HG03469 (cell line): Measurements from ENCODE around the gene PHF2.

Experiments
- ATAC-seq: cut with Tn5 transposase; IDR thresholded peaks from one replicate; pipeline ENCODE4 v1.9.1; 2021; ENCODE audit warnings: mild to moderate bottlenecking, moderate library complexity, moderate number of reproducible peaks; ENCODE audit not compliant: unreplicated experiment

The PHF2 gene

DNA sequence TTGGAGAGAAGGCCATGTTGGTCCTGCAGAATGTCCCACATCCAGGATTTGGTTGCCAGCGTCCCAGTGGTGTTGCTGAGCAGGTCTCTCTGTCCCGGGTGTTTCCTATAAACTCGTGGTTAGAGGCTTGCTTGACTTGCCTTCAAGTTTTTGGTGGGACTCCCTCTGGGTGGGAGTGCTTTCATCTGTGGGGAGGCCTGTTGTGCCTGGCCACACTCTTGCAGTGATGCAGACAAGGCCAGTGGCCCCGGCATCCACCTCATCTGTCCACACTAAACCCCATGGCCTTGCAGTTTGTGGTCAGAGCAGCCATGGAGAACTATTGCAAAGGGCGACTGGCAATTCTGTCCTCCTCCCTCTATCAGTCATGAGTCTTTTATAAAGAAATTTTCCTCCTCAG is 71.8 kb downstream of the PHF2 start:
- no peak for ATAC-seq

DNA sequence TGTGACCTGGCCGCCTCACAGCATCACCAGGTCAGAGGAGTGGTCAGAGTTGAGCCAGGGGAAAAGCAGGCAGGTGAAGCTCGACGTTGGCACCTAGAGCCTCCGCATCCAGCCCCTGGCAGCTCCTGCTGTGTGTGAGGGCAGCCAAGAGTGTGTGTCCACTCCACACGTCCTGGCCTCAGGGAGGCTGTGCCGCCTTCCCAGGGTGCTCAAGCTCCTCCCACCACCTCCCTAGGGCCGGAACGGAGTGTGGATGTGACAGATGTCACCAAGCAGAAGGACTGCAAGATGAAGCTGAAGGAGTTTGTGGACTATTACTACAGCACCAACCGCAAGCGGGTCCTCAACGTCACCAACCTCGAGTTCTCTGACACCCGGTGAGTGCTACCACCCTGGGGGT is 72.5 kb downstream of the PHF2 start:
- ATAC-seq, result no peak

DNA sequence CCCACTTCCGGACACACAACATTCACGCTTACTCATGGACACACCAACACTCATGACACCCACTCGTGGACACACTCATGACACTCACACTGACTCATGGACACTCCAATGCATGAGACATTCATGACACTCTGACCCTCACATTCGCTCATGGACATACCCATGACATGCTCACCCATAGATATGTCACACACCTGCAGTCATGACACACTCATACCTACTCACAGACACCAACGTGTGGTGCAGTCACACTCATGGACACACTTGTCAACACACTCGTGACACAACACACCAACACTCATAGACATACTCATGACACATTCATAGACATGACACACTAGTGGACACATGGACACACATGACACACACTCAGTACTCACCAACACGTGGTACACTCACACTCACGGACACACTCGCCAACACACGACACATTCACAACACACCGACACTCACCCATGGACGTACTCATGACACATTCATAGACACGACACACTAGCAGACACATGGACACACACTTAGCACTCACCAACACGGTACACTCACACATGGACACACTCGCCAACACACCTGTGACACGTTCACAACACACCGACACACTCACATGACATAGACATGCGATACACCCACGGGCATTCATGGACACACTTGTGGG is 73.4 kb downstream of the PHF2 start:
- no peak for ATAC-seq

DNA sequence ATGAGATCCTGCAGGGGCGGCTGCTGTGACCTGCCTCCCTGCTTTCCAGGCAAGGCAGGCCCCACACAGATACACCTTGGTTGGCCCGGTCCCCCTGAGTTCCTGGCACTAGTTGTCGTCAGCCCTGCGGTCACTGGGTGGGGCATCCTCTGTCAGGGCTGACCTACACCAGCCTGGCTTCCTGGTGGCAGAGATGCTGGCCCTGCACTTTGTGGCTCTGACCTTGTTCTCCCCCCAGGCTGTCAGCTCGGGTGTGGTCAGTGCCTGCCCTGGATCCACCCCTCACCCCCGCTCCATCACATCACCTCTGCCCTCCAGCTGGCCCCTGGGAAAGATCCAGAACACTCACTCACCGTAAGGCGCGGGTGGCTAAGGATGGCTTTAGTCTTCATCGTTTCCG is 74.1 kb downstream of the PHF2 start:
- ATAC-seq, result no peak

DNA sequence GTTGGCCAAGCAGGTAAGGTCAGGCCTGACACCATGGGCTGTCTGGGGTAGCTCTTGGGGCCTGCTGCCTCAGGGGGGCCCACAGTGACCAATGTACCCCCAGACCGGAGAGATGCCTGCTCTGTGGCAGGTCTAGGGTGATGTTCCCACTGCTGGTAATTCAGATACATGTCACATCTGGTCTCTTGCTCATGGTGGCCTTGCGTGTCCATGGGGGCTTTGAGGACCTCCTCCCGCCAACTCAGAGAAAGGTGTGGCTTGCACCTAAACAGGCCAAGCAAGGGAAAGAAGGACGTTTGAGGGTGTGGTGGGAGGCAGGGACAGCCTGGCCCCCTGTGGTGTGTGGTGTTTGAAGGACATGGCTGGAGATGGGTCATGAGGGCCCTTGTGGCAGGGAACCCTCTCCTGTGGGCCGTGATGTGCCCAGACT is 75.2 kb downstream of the PHF2 start:
- ATAC-seq, result no peak

DNA sequence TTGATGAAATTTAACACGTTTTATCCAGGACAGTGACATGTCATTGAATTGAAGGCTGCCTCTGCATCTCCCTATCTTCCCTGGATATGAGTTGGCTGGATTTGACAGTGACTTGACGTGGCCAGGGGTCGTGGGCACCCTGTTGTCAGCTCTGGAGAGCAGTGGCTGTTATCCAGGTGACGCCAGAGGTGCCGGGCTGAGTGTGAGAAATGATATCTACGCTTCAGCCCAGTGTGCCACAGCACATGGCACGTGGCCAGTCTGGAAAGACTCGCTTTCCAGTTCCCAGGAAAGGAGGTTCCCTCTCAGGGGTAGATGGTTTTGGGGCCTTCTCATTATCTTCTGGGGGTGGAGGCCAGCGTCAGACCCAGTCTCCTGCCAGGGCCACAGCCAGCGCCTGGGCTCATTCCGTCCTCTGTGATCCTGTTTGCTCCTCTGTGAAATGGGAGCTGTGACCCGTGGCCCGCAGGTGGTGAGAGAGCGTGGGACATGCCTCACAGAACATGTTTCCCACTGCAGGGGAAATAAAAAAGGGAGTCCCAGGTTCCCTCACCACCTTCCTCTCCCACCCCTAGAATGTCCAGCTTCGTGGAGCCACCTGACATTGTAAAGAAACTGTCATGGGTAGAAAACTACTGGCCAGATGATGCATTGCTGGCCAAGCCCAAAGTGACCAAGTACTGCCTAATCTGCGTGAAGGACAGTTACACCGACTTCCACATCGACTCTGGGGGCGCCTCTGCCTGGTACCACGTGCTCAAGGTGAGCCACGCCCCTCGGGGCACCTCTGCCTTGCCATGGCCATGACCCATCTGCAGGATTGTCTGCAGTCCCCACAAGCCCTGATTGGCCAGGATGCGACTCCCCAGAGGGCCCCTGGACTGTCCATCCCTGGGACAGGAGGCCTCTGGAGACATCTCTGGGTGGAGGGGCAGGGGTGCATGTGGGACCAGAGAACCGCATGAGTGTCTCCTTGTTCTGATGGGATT is 76.5 kb downstream of the PHF2 start:
- no peak for ATAC-seq

DNA sequence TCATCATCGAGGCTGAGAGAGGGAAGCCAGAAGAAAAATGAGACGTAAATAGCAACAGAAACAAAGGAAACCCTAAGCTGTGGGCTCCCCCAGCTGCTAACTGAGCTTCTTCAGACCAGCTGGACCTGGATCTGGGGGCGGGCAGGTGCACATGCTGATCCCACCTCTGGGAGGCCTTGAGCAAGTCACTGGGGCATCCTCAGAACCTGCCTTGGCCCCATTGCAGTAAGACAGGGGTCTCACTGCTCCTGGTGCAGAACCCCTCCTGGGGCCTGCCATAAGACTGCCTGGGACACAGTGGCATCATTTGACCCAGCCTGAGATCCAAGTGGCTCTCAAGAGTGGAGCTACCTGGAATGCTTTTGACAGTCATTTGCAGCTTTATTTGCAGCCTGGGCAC is 77.4 kb downstream of the PHF2 start:
- ATAC-seq, result no peak

DNA sequence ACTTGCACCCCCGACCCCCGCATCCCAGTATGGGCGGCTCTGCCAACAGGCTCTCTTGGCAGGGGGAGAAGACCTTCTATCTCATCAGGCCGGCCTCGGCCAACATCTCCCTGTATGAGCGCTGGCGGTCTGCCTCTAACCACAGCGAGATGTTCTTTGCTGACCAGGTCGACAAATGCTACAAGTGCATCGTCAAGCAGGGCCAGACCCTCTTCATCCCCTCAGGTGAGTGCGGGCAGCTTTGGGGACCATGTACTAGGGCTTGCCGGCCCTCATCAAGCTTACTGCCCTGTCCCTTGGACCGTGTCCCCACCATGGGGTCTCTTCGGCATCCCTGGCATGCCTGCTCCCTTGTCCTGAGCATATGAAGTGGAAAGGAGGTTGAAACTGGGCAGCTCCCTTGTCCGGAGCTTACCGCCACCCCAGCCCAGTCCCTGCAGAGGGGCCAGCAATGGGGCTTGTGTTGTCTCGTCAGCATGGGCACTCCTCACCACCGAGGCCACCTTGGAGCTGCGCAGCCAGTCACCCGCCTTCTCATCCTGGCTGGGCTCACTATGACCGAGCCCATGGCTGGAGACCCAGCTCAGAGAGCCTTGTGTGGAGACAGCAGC is 78.1 kb downstream of the PHF2 start:
- no peak for ATAC-seq

DNA sequence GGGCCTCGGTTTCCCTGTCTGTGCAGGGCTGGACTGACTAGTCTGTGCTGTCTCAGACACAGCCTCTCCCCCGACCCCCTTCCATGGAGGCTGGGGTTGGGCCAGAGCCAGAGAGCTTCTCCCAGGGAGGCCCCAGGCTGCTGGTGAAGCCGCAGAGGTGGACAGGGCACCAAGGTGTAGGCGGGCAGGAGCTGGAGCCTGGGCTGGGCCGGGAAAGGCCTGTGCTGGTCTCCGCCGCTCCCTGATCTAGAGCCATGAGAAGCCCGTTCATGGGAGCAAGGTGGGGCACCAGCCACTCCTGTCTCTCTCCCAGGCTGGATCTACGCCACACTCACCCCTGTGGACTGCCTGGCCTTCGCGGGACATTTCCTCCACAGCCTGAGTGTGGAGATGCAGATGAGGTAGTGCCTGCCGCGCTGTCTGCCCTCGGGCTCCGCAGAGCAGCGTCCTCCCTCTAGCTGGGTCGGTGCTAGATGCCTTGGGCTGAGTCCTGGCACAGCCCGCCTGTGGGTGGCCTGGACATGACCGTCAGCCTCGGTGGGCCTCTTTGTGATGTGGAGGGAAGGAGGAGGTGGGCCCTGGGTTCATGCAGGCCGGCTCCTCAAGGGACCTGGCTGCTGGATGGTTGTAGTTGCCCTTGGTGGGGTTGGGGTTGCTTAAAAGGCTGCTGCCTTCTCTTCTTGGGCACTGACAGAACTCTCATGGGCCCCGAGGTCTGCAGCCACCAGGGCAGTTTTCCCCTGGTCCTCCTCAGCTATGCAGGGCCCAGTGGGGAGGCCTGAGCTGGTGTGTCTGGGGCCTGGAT is 79.4 kb downstream of the PHF2 start:
- ATAC-seq, result no peak

DNA sequence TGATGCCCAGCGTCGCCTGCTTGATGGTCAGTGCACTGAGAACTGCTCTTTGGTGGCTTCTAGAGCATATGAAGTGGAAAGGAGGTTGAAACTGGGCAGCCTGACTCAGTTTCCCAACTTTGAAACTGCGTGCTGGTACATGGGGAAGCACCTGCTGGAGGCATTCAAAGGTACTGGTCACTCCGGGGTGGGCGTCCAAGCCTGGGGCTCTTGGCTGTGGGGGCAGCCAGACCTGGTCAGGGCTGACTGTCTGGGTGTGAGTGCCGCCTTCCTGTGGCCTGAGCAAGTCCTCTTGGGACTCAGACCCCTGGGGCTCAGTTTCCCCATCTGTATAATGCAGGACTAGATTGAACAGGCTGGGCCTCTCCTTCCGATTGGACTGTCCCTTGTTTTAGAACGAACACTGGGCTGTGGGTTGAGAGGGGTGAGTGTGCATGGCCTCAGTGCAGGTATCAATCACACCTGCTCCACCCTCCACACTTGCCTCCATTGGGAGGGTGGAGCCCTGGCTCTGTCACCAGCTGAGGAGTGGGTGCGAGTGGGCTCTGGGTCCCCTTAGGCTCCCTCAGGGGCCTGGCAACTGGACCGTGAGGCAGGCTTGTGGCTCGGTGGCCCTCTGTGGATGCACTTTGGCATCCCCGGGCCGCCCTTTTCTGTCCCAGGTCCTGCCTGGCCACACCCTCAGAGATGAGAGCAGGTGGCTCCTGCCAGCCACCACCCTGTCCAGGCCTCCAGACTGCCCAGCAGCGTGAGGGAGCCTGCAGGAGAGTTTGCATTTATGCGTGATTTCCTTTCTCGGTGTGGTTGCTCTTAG is 80.2 kb downstream of the PHF2 start:
- ATAC-seq, result no peak

DNA sequence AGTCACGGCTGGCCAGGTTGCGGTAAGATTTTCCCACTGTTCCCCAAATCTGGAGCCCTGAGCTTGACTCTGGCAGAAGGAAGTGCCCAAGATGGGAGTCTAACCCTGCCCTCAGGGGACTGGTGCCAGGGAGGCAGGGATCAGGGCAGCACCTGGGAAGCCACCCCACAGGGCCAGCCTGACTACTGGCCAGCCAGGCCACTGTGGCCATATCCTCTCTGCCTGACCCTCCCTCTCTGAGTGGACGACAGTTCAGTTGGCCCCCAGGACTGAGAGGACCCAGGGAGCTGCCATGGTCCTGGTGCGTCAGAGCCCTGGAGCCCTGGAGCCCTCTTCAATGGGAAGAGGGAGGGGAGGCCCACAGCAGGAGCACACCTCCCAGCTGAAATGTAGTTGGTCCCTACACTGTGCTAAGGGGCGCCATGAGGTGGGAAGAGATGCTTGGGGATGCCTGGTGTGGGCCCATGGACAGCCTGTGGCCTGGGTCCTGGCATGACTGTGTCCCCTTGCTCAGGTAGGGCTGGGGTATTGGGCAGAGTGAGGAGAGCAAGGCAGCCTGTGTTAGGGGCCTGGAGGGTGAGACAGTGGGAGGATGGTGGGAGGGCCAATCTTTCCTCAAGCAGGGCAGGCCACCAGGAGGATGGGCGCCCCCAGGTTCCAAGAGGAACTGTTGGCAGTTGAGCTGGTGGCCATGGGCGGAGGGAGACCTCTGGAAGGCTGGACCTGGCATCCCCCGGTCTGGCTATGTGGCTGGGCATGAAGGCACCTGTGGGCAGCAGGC is 81.1 kb downstream of the PHF2 start:
- no peak for ATAC-seq

DNA sequence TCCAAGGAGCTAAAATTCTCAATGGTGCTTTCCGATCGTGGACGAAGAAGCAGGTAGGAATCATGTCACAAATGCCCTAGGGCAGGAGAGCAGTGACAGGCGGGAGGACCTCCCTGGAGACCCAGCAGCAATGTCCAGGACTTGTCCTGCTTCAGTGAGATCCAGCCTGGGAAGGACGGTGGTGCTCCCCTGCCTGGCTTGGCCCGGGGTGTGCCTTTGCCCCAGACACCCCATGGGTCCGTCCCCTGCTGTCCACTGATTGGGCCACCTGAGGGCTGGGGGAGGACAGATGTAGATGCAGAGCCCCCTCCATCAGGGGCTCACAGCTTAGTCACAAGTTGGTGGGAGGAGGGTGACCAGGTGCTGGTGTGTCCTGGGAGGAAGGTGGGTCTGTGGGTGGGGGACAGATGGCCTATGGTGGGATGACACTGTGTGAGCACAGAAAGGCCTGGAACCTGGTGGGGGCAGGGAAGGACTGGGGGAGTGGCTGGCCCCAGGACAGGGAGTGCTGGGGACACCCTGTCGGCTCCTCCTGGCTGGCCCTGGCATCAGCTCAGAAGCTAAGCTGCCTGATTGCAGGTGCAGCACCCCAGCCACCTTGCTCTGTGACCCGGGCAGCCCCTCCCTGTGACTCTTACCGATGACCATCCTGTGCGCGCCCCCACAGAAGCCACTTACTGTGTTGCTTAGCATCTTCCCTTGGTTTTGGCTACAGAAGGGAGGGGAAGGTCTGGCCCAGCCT is 82.0 kb downstream of the PHF2 start:
- no peak for ATAC-seq

DNA sequence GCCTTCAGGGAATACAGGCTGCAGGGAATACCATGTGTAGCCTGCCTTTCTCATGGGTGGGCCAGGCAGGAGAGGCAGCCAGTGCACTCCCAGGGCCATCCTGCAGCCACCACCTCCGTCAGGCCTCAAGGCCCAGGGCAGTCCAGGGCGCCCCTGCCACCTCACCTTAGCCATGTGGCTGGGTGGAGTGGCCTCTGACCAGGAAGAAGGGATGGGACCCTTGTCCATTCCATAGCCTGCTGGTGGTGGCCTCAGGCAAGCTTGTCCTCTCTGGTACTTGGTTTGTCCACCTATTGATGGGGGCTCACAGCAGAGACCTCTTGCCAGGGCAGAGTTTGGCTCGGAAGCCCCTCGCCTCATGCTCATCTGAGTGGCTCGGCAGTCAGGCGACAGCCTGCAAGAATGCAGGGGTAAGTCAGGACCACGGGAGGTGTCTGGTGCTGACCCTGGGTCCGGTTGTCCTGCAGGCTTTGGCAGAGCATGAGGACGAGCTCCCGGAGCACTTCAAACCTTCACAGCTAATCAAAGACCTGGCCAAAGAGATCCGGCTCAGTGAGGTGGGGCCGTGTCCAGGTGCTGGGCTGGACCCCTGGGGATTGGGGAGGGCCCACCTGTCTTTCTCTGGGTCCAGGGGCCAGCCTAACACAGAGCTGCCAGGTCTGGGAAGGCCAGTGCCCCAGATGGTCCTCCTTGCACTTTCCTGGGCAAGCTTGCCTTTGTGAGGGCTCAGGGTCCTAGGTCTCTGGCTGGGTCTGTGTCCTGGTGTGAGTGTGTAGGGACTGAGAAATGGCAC is 82.9 kb downstream of the PHF2 start:
- ATAC-seq, result no peak

DNA sequence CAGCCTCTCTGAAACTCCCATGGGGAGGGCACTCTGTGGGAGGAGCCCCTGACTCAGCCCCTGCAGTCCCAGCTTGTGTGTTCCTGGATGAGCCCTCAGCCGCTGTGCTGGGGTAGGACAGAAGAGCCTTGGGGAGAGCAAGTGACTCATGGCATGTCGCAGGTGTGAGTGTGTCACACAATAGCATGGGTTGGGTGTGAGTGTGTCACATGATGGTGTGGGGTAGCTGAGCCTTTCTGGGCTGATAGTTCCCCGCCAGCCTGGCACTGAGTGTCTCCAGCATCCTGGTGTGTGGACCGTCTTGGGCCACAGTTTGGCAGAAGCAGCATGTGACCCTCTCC is 83.4 kb downstream of the PHF2 start:
- ATAC-seq, result no peak

DNA sequence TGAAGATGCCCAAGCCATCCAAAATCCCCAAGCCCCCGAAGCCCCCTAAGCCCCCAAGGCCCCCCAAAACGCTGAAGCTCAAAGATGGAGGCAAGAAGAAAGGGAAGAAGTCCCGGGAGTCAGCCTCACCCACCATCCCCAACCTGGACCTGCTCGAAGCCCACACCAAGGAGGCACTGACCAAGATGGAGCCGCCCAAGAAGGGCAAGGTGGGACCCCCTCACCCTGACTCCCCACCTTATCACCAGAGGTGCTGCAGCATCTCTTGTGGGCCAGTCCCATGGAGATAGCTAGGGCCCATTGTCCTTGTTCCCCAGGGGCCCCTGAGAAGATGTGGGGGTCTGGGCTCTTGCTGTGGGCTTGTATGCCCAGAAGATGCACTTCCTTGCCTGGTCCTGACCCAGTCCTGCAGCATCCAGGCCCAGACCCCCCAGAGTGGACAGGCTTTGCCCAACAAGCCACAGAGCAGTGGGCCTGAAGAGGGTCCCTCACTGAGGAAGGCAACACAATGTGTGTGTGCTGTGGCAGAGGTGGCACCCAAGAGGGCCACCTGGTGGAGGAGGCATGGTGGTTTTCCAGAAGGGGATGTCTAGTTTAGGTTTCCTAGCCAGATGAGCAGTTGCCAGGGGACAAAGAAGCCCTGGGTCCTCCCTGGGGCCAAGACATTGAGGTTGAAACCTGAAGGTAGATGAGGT is 84.1 kb downstream of the PHF2 start:
- no peak for ATAC-seq

DNA sequence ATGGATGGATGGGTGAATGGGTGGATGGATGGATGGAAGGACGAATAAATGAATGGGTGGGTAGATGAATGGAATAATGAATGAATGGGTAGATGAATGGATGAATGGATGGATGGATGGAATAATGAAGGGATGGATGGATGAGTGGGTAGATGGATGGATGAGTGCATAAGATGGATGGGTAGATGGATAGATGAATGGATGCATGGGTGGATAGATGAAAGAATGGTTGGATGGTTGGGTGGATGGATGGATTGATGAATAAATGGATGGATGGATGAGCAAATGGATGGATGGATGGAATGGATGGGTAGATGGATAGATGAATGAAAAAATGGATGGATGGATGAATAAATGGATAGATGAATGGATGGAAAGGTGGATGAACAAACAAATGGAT is 85.2 kb downstream of the PHF2 start:
- ATAC-seq, result no peak

DNA sequence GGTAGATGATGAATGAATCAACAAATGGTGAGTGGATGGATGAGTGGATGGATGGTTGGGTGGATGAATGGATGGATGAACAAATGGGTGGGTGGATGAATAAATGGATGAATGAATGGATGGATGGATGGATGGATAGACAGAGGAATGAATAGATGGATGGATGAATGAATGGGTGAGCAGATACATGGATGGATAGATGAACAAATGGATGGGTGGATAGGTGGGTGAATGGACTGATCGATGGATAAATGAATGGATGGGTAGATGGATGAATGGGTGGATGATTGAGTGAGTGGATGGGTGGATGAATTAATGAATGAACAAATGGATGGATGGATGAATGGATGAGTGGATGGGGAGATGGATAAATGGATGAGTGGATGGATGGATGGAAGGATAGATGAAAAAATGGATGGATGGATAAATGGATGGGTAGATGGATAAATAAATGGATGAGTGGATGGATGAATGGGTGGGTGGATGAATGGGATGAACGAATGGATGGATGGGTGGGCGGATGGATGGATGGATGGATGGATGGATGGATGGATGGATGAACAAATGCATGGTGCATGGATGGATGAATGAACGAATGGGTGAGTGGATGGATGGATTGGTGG is 85.7 kb downstream of the PHF2 start:
- ATAC-seq, result no peak
